Measurements from ENCODE around the gene HLA-DQB1. TPM values are rescaled to one million over a fixed set of nuclear protein-coding genes. Genes with fewer than 3 reads are reported as not detected.
"Not testable (repeated sequence)": the region's sequence is repeated elsewhere in the genome, so short reads cannot be mapped to it uniquely, and the experiment has no call there.

HLA-DQB1 gene
- total RNA-seq, 4 donors from 2014 or later, result 1.6 to 9.4 (median 3.7) TPM

DNA sequence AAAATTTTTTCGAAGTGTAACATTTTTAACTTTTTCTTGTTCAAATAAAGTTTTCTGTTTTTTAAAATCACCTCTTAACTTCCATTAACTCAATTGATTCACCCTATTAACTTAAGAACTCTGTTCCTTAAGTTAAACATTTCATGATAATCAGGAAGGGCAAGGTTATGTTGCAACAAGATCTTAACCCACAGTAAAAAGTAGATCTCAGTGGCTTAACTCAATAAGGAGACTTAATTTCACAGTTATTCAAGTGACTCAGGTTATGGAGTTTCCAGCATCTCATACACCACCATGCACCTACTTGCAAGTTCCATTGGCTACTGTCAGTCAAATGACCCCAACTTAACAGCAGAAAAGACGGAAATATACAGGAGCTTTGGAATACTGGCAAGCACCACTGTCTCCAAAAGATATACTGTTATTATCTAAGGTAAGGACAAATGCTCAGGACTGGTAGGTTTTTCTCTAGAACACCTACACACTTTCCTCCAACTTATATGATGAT is 11.2 kb downstream of the HLA-DQB1 start:
- no peak overlapping the region for H3K27ac ChIP-seq
- 47% methylated on average over 2 of the region's 2 CpGs for WGBS
- no peak for DNase-seq (ENCODE audit: low spot score in 2 of 2)
- no peaks in the 10 kb centered on the region for H3K36me3 ChIP-seq
- no peaks in the 10 kb centered on the region for H3K9me3 ChIP-seq
- H3K4me1 ChIP-seq, result no peaks in the 10 kb centered on the region
- no peak overlapping the region for H3K4me3 ChIP-seq
- H3K27me3 ChIP-seq, result no peaks in the 10 kb centered on the region
- TF ChIP-seq POLR2AphosphoS5 (IDR thresholded peaks at IDR 0.05) (no peak), POLR2A (IDR thresholded peaks at IDR 0.05) (no peak), EP300 (IDR thresholded peaks at IDR 0.05) (no peak)
- TF ChIP-seq, protein P1, sequence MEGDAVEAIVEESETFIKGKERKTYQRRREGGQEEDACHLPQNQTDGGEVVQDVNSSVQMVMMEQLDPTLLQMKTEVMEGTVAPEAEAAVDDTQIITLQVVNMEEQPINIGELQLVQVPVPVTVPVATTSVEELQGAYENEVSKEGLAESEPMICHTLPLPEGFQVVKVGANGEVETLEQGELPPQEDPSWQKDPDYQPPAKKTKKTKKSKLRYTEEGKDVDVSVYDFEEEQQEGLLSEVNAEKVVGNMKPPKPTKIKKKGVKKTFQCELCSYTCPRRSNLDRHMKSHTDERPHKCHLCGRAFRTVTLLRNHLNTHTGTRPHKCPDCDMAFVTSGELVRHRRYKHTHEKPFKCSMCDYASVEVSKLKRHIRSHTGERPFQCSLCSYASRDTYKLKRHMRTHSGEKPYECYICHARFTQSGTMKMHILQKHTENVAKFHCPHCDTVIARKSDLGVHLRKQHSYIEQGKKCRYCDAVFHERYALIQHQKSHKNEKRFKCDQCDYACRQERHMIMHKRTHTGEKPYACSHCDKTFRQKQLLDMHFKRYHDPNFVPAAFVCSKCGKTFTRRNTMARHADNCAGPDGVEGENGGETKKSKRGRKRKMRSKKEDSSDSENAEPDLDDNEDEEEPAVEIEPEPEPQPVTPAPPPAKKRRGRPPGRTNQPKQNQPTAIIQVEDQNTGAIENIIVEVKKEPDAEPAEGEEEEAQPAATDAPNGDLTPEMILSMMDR (IDR thresholded peaks at IDR 0.05), result no peak

DNA sequence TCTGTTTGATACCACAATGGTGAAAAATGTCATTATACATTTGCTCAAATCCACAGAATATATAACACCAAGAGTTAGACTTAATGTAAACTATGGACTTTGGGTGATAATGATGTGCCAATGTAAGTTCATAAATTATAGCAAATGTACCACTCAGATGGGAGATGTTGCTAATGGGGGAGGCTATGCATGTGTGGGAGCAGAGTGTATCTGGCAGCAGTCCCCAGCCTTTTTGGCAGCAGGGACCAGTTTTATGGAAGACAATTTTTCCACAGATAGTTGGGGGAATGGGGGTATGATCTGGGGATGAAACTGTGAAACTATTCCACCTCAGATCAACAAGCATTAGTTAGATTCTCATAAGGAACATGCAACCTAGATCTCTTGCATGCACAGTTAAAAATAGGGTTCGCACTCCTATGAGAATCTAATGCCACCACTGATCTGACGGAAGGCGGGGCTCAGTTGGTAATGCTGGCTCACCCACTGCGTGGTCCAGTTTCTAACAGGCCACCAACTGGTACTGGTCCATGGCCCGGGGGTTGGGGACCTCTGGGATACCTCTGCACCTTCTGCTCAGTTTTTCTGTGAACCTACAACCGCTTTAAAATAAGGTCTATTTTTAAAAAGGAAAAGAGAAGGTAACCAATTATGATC is 21.3 kb downstream of the HLA-DQB1 start:
- no peaks in the 10 kb centered on the region for H3K27me3 ChIP-seq
- no peaks in the 10 kb centered on the region for H3K4me1 ChIP-seq
- 87% methylated on average over 6 of the region's 6 CpGs for WGBS
- no peak for DNase-seq (ENCODE audit: low spot score in 2 of 2)
- H3K36me3 ChIP-seq, result no peaks in the 10 kb centered on the region
- H3K9me3 ChIP-seq, result no peaks in the 10 kb centered on the region
- TF ChIP-seq POLR2A (IDR thresholded peaks at IDR 0.05) (no peak), EP300 (IDR thresholded peaks at IDR 0.05) (no peak), POLR2AphosphoS5 (IDR thresholded peaks at IDR 0.05) (no peak)
- TF ChIP-seq, protein P1 (IDR thresholded peaks at IDR 0.05), result no peak
- no peak overlapping the region for H3K4me3 ChIP-seq
- H3K27ac ChIP-seq, result no peak overlapping the region

DNA sequence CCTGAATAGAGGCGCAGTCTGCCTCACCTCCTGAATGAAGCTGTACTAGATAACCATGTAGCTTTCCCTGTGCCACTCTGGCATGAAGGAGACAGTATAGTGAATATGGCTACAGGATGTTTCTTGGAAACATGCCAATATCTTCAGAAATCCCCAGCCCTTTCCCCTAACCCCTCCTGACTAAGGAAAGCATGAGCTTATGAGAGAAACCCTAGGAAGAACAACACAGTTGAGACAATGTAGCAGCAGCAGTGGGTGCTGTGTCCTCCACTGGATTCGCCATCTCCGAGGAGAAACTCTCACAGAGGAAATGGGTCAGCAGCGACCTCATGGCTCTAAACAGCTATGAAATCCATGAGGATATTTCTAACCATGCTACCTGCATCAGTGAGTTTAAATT is 22.6 kb downstream of the HLA-DQB1 start:
- no peaks in the 10 kb centered on the region for H3K9me3 ChIP-seq
- 72% methylated on average over 4 of the region's 4 CpGs for WGBS
- no peak for DNase-seq (ENCODE audit: low spot score in 2 of 2)
- H3K36me3 ChIP-seq, result no peaks in the 10 kb centered on the region
- H3K4me1 ChIP-seq, result no peaks in the 10 kb centered on the region
- H3K27ac ChIP-seq, result no peak overlapping the region
- TF ChIP-seq POLR2A (IDR thresholded peaks at IDR 0.05) (no peak), EP300 (IDR thresholded peaks at IDR 0.05) (no peak), POLR2AphosphoS5 (IDR thresholded peaks at IDR 0.05) (no peak)
- TF ChIP-seq, protein P1 (IDR thresholded peaks at IDR 0.05), result no peak
- H3K4me3 ChIP-seq, result no peak overlapping the region
- no peaks in the 10 kb centered on the region for H3K27me3 ChIP-seq

DNA sequence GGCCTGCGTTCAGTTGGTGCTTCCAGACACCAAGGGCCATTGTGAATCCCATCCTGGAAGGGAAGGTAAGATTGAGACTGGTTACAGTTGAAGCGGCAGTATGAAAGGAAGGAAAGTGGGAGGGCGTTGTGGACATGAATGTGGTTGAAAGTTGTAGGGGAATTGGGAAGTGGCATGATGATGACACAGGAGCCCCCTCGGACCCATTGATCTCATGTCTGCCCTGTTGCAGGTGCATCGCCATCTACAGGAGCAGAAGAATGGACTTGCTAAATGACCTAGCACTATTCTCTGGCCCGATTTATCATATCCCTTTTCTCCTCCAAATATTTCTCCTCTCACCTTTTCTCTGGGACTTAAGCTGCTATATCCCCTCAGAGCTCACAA is 23.7 kb downstream of the HLA-DQB1 start:
- no peak for TF ChIP-seq POLR2A (IDR thresholded peaks at IDR 0.05)
- TF ChIP-seq POLR2AphosphoS5 (IDR thresholded peaks at IDR 0.05), result no peak
- TF ChIP-seq EP300 (IDR thresholded peaks at IDR 0.05), result no peak
- TF ChIP-seq, protein P1 (IDR thresholded peaks at IDR 0.05), result no peak
- Histone ChIP-seq H3K4me3 (no peak overlapping the region), H3K36me3 (no peaks in the 10 kb centered on the region), H3K4me1 (no peaks in the 10 kb centered on the region), H3K27ac (no peak overlapping the region), H3K27me3 (no peaks in the 10 kb centered on the region), H3K9me3 (no peaks in the 10 kb centered on the region)
- DNase-seq (ENCODE audit: low spot score in 2 of 2), result no peak
- 74% methylated on average over 6 of the region's 6 CpGs for WGBS

DNA sequence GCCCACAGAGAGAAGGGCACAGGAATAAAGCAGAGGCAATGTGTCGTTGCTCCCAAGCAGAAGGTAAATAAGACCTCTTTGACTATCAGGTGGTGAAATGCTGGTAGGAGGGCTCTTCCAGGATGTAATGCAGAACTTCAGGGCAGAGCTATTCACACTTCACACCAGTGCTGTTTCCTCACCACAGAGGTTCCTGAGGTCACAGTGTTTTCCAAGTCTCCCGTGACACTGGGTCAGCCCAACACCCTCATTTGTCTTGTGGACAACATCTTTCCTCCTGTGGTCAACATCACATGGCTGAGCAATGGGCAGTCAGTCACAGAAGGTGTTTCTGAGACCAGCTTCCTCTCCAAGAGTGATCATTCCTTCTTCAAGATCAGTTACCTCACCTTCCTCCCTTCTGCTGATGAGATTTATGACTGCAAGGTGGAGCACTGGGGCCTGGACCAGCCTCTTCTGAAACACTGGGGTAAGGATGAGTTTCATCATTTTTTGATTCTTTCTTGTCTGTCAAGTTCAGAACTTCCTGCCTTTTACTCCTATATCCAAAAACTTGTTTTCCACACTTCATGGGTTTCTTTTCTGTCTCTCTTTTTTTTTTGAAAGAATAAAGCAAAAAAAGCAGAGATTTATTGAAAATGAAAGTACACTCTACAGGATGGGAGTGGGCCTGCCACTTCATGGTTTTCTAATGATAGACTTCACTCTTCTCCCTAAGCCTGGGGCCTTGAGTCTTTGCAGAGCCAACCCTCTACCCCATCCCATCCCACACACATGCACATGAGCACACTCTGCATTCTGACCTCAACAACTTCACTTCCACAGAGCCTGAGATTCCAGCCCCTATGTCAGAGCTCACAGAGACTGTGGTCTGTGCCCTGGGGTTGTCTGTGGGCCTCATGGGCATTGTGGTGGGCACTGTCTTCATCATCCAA is 24.4 kb downstream of the HLA-DQB1 start:
- WGBS, result 73% methylated on average over 2 of the region's 2 CpGs
- not testable (repeated sequence) for H3K4me1 ChIP-seq

More for the DNA sequence above, 24.4 kb downstream of the HLA-DQB1 start:
- DNase-seq (ENCODE audit: low spot score in 2 of 2); H3K36me3 ChIP-seq; H3K27me3 ChIP-seq; H3K9me3 ChIP-seq; H3K27ac ChIP-seq; H3K4me3 ChIP-seq: not testable (repeated sequence)
